HCT116 (cell line): ENCODE measurements around the gene EEF1G. TPM values are rescaled to one million over a fixed set of nuclear protein-coding genes. Genes with fewer than 3 reads are reported as not detected.

Source experiments
- ATAC-seq: fragments of 200-7000 bp; cut with Tn5 transposase; 2 replicates; pipeline ENCODE4 v1.9.1; 2020; ENCODE audit warnings: mild to moderate bottlenecking, moderate library complexity
- BruUV-seq: library from RNA; stranded (reverse); fragments of 400-500 nt; replicated peaks from 2 replicates; lab custom pipeline; 2021; lab: Mats Ljungman, UMichigan
- CTCF ChIA-PET: fragments of 300-600 bp; sonication (Branson Sonifier 250); formaldehyde crosslinking; loops from one replicate; lab custom pipeline; 2021; ENCODE audit warnings: antibody characterized with exemption; lab: Charles Lee
- POLR2A ChIA-PET: fragments of 300-600, 350-600 bp; sonication (Branson Sonifier 250); formaldehyde crosslinking; loops from one replicate; lab custom pipeline; 2021; ENCODE audit warnings: antibody characterized with exemption; lab: Charles Lee
- RAD21 ChIA-PET, 2 experiments: fragments of 300-600 bp; sonication (Branson Sonifier 250); formaldehyde crosslinking; loops; one replicate each; lab custom pipeline; 2023; ENCODE audit warnings: low total read pairs in 2 of 2; ENCODE audit not compliant: uncharacterized antibody in 2 of 2, unreplicated experiment in 2 of 2, low non-redundant PET in 1 of 2; lab: Charles Lee
- DNase-seq: peaks from one replicate; pipeline ENCODE4 v3.0.0-alpha.2; 2010; ENCODE audit warnings: low read depth, low spot score
- H2AFZ ChIP-seq: fragments of 200-600 bp; shearing (Covaris generic), sonication (generic); 2 replicates; pipeline ENCODE4 v1.6.1; 2017; ENCODE audit warnings: low read depth, mixed run types, mixed read lengths, antibody characterized with exemption, low read length; ENCODE audit not compliant: poor library complexity, severe bottlenecking
- H3K27ac ChIP-seq: 2 replicates; pipeline ENCODE4 v1.5.1; 2012; ENCODE audit warnings: low read depth, low read length
- H3K27me3 ChIP-seq: fragments of 200-600 bp; sonication (generic); 2 replicates; pipeline ENCODE4 v1.6.1; 2016; ENCODE audit warnings: mixed run types, low read length, mixed read lengths; ENCODE audit not compliant: insufficient read depth
- H3K36me3 ChIP-seq, 2 experiments: fragments of 200-500 bp in 1 of 2; fragments of 200-600 bp in 1 of 2; sonication (Bioruptor generic) in 1 of 2; sonication (generic) in 1 of 2; 2 replicates each; pipeline versions ENCODE4 v1.5.1 to v1.6.1; 2014 to 2016; ENCODE audit warnings: low read length in 2 of 2, inconsistent platforms in 1 of 2, mixed read lengths in 1 of 2, mixed run types in 1 of 2; ENCODE audit not compliant: insufficient read depth in 2 of 2, control insufficient read depth in 1 of 2
- H3K4me1 ChIP-seq, 2 experiments: fragments of 200-600 bp in 1 of 2; sonication (generic) in 1 of 2; 2 replicates each; pipeline versions ENCODE4 v1.5.1 to v1.6.1; 2012 to 2017; ENCODE audit warnings: low read length in 2 of 2, inconsistent platforms in 1 of 2, mild to moderate bottlenecking in 1 of 2, mixed read lengths in 1 of 2, mixed run types in 1 of 2, moderate library complexity in 1 of 2; ENCODE audit not compliant: insufficient read depth in 2 of 2, control insufficient read depth in 1 of 2
- H3K4me2 ChIP-seq: fragments of 200-600 bp; sonication (generic); 2 replicates; pipeline ENCODE4 v1.6.1; 2017; ENCODE audit warnings: mixed run types, low read length, mixed read lengths
- H3K4me3 ChIP-seq, 2 experiments: fragments of 200-600 bp in 1 of 2; sonication (generic) in 1 of 2; replicated peaks in 1 of 2; 2 replicates each; pipeline ENCODE4 v1.5.1; 2011 to 2016; ENCODE audit warnings: low read length in 2 of 2, control low read depth in 1 of 2, low read depth in 1 of 2, mild to moderate bottlenecking in 1 of 2, mixed read lengths in 1 of 2, mixed run types in 1 of 2
- H3K79me2 ChIP-seq: fragments of 200-600 bp; sonication (generic); 2 replicates; pipeline ENCODE4 v1.6.1; 2017; ENCODE audit warnings: mild to moderate bottlenecking, mixed run types, low read length, moderate library complexity, mixed read lengths; ENCODE audit not compliant: insufficient read depth
- H3K9ac ChIP-seq: fragments of 200-600 bp; sonication (generic); 2 replicates; pipeline ENCODE4 v1.6.1; 2016; ENCODE audit warnings: low read length, mixed read lengths
- H3K9me2 ChIP-seq: fragments of 200-600 bp; sonication (generic), shearing (Covaris generic); 2 replicates; pipeline ENCODE4 v1.6.1; 2017; ENCODE audit warnings: mixed run types, mild to moderate bottlenecking, moderate library complexity; ENCODE audit not compliant: insufficient read depth
- H3K9me3 ChIP-seq, 2 experiments: fragments of 200-500 bp in 1 of 2; fragments of 200-600 bp in 1 of 2; sonication (Bioruptor generic) in 1 of 2; sonication (generic) in 1 of 2; 2 replicates each; pipeline ENCODE4 v1.6.1; 2014 to 2017; ENCODE audit warnings: low read length in 2 of 2, mixed read lengths in 2 of 2, inconsistent platforms in 1 of 2, low read depth in 1 of 2, mild to moderate bottlenecking in 1 of 2, mixed run types in 1 of 2, moderate library complexity in 1 of 2; ENCODE audit not compliant: control insufficient read depth in 1 of 2, insufficient read depth in 1 of 2
- H4K20me1 ChIP-seq: fragments of 200-600 bp; sonication (generic), shearing (Covaris generic); 2 replicates; pipeline ENCODE4 v1.6.1; 2017; ENCODE audit warnings: mixed run types, mild to moderate bottlenecking, moderate library complexity; ENCODE audit not compliant: insufficient read depth
- ATF3 ChIP-seq: IDR thresholded peaks from 2 replicates; pipeline ENCODE4 v1.6.1; 2012
- CBX3 ChIP-seq: IDR thresholded peaks from 2 replicates; pipeline ENCODE4 v1.6.1; 2012; ENCODE audit warnings: low read depth
- CEBPB ChIP-seq: IDR thresholded peaks from 2 replicates; pipeline ENCODE4 v1.6.1; 2012; ENCODE audit warnings: low read depth
- EGR1 ChIP-seq: IDR thresholded peaks from 2 replicates; pipeline ENCODE4 v1.6.1; 2012; ENCODE audit warnings: low read depth
- ELF1 ChIP-seq: IDR thresholded peaks from 2 replicates; pipeline ENCODE4 v1.6.1; 2012; ENCODE audit warnings: low read depth, borderline replicate concordance
- EZH2 ChIP-seq: fragments of 200-600 bp; sonication (generic); IDR thresholded peaks from 2 replicates; pipeline ENCODE4 v1.6.1; 2017; ENCODE audit warnings: antibody characterized with exemption, mixed run types
- EZH2phosphoT487 ChIP-seq: fragments of 200-600 bp; IDR thresholded peaks from 2 replicates; pipeline ENCODE4 v1.6.1; 2018; ENCODE audit warnings: antibody characterized with exemption, borderline replicate concordance
- FOSL1 ChIP-seq: IDR thresholded peaks from 2 replicates; pipeline ENCODE4 v1.6.1; 2012; ENCODE audit warnings: low read depth
- MAX ChIP-seq: IDR thresholded peaks from 2 replicates; pipeline ENCODE4 v1.6.1; 2012
- POLR2A ChIP-seq: IDR thresholded peaks from 2 replicates; pipeline ENCODE4 v1.7.0; 2011; ENCODE audit warnings: borderline replicate concordance; ENCODE audit not compliant: insufficient read depth, insufficient read length; ENCODE audit errors: extremely low read depth
- POLR2AphosphoS5 ChIP-seq: IDR thresholded peaks from 2 replicates; pipeline ENCODE4 v1.6.1; 2011; ENCODE audit warnings: mild to moderate bottlenecking, low read depth, low read length, moderate library complexity
- RAD21 ChIP-seq: IDR thresholded peaks from 2 replicates; pipeline ENCODE4 v1.6.1; 2012; ENCODE audit warnings: low read depth, mild to moderate bottlenecking
- SP1 ChIP-seq: IDR thresholded peaks from 2 replicates; pipeline ENCODE4 v1.6.1; 2012; ENCODE audit warnings: low read depth
- SRF ChIP-seq: IDR thresholded peaks from 2 replicates; pipeline ENCODE4 v1.6.1; 2012; ENCODE audit warnings: low read depth
- TCF7L2 ChIP-seq: IDR thresholded peaks from 2 replicates; pipeline ENCODE4 v1.7.0; 2011; ENCODE audit warnings: borderline replicate concordance, inconsistent platforms; ENCODE audit not compliant: insufficient read depth, insufficient read length; ENCODE audit errors: extremely low read depth
- YY1 ChIP-seq: IDR thresholded peaks from 2 replicates; pipeline ENCODE4 v1.6.1; 2011; ENCODE audit warnings: low read length, low read depth, moderate library complexity, mild to moderate bottlenecking; ENCODE audit not compliant: insufficient replicate concordance; ENCODE audit errors: extremely low read depth
- ZBTB33 ChIP-seq: IDR thresholded peaks from 2 replicates; pipeline ENCODE4 v1.6.1; 2011; ENCODE audit warnings: mild to moderate bottlenecking, low read length, moderate library complexity; ENCODE audit not compliant: insufficient replicate concordance; ENCODE audit errors: extremely low read depth
- ZFX ChIP-seq: fragments of 450-650 bp; IDR thresholded peaks from 2 replicates; pipeline ENCODE4 v1.6.1; 2017
- ZNF274 ChIP-seq: fragments of 200-500 bp; sonication (Bioruptor generic); IDR thresholded peaks from 2 replicates; pipeline ENCODE4 v1.6.1; 2014; ENCODE audit warnings: mild to moderate bottlenecking, low read depth, low read length, inconsistent platforms
- intact Hi-C: fragments of 100-400 bp; cut with micrococcal nuclease; formaldehyde crosslinking; loops from 2 replicates; pipeline ENCODE4 v1.10.0; 2022
- total RNA-seq: library from RNA; stranded (reverse); gene quantifications from one replicate; pipeline ENCODE4 v1.2.1, GENCODE V29; 2021; ENCODE audit not compliant: unreplicated experiment

EEF1G gene
- total RNA-seq, 1 experiment from 2014 or later = 1,901 TPM

GRCh38 chr11:62605467-62605866 lies 31.8 kb upstream of the EEF1G start:
- CTCF ChIA-PET = no interaction called here
- RAD21 ChIA-PET = no interaction called here
- H3K4me2 ChIP-seq = no peak overlapping the region
- no peaks in the 10 kb centered on the region for H3K27me3 ChIP-seq
- H3K4me1 ChIP-seq = peaks cover 0 to 21% of the 10 kb centered on the region in 2 experiments; a peak in 3 of 4 replicates
- TF ChIP-seq YY1 (no peak), SP1 (no peak), MAX (no peak), RAD21 (no peak), POLR2A (no peak), EZH2phosphoT487 (no peak), CEBPB (no peak), ATF3 (no peak), ZNF274 (no peak), EGR1 (no peak), SRF (no peak), TCF7L2 (no peak), ZBTB33 (no peak), ZFX (no peak), ELF1 (no peak), EZH2 (no peak), FOSL1 (no peak), CBX3 (no peak), POLR2AphosphoS5 (no peak)
- no peaks in the 10 kb centered on the region for H4K20me1 ChIP-seq
- no TSS peak for BruUV-seq
- ATAC-seq (no peak), DNase-seq (no peak)
- intact Hi-C loops = no loop called here
- H3K9me2 ChIP-seq = no peaks in the 10 kb centered on the region
- POLR2A ChIA-PET = interaction anchor here (1.5 kb wide), 1 partner anchor 60 kb away, joined by 4 read pairs; the partner anchor contains the start of genes C11orf98 and CSKMT
- peaks cover 0 to 3% of the 10 kb centered on the region in 2 experiments; a peak in 2 of 4 replicates for H3K36me3 ChIP-seq
- H3K9me3 ChIP-seq = no peaks in the 10 kb centered on the region
- H3K4me3 ChIP-seq = no peak overlapping the region
- no peak overlapping the region for H3K27ac ChIP-seq
- H3K79me2 ChIP-seq = peaks cover 12% of the 10 kb centered on the region
- no peak overlapping the region for H3K9ac ChIP-seq
- no peak overlapping the region for H2AFZ ChIP-seq
